ENCODE results near the gene WDR5.

The WDR5 gene

GRCh38 chr9:134150557-134151214 is 14.8 kb downstream of the WDR5 start:
- Histone ChIP-seq H3K4me1 (ENCODE audit: control insufficient read depth, insufficient read depth, low read length) (no peaks in the 10 kb centered on the region), H3K36me3 (ENCODE audit: control insufficient read depth, insufficient read depth, low read length) (peaks cover 94% of the 10 kb centered on the region), H3K9ac (ENCODE audit: low read depth, low read length) (no peak overlapping the region), H3K9me3 (ENCODE audit: control insufficient read depth, insufficient read depth, low read length) (no peaks in the 10 kb centered on the region), H3K27me3 (ENCODE audit: control insufficient read depth, insufficient read depth, low read length) (no peaks in the 10 kb centered on the region), H3K27ac (ENCODE audit: low read depth, low read length) (no peak overlapping the region), H3K4me3 (ENCODE audit: low read depth, low read length) (no peak overlapping the region)

DNA sequence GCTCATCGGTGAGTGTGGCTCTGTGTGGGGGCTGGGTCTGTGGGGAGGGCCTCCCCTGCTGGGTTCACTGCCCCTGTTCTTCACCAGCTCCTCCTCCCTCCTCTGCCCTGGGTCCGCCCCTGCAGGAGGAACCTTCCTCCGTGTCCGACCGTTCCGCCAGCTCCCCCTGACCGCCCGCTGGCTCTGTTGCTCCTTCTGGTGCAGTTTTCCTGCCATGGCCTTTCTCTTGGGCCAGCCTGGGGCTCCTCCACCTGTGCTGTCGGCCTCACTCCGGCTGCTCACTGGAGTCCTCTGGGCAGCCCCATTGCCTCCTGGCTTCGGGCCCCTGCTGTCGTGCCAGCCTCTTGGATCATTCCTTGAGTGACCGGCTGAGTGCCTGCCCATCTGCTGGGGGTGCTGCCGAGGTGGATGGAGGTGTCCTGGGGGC is 16.2 kb downstream of the WDR5 start:
- H3K27ac ChIP-seq (ENCODE audit: low read depth, low read length), result no peak overlapping the region
- H3K27me3 ChIP-seq (ENCODE audit: control insufficient read depth, insufficient read depth, low read length), result no peaks in the 10 kb centered on the region
- no peaks in the 10 kb centered on the region for H3K9me3 ChIP-seq (ENCODE audit: control insufficient read depth, insufficient read depth, low read length)
- no peaks in the 10 kb centered on the region for H3K4me1 ChIP-seq (ENCODE audit: control insufficient read depth, insufficient read depth, low read length)
- H3K9ac ChIP-seq (ENCODE audit: low read depth, low read length), result no peak overlapping the region
- H3K4me3 ChIP-seq (ENCODE audit: low read depth, low read length), result no peak overlapping the region
- peaks cover 98% of the 10 kb centered on the region for H3K36me3 ChIP-seq (ENCODE audit: control insufficient read depth, insufficient read depth, low read length)

GRCh38 chr9:134152488-134152887 is 16.6 kb downstream of the WDR5 start:
- Histone ChIP-seq H3K27ac (ENCODE audit: low read depth, low read length) (no peak overlapping the region), H3K4me3 (ENCODE audit: low read depth, low read length) (no peak overlapping the region), H3K4me1 (ENCODE audit: control insufficient read depth, insufficient read depth, low read length) (no peaks in the 10 kb centered on the region), H3K9me3 (ENCODE audit: control insufficient read depth, insufficient read depth, low read length) (no peaks in the 10 kb centered on the region), H3K9ac (ENCODE audit: low read depth, low read length) (no peak overlapping the region), H3K27me3 (ENCODE audit: control insufficient read depth, insufficient read depth, low read length) (no peaks in the 10 kb centered on the region), H3K36me3 (ENCODE audit: control insufficient read depth, insufficient read depth, low read length) (peaks cover 98% of the 10 kb centered on the region)

GRCh38 chr9:134153450-134153849 is 17.6 kb downstream of the WDR5 start:
- Histone ChIP-seq H3K9me3 (ENCODE audit: control insufficient read depth, insufficient read depth, low read length) (no peaks in the 10 kb centered on the region), H3K4me1 (ENCODE audit: control insufficient read depth, insufficient read depth, low read length) (no peaks in the 10 kb centered on the region), H3K36me3 (ENCODE audit: control insufficient read depth, insufficient read depth, low read length) (peaks cover 100% of the 10 kb centered on the region), H3K9ac (ENCODE audit: low read depth, low read length) (no peak overlapping the region), H3K4me3 (ENCODE audit: low read depth, low read length) (no peak overlapping the region), H3K27me3 (ENCODE audit: control insufficient read depth, insufficient read depth, low read length) (no peaks in the 10 kb centered on the region), H3K27ac (ENCODE audit: low read depth, low read length) (no peak overlapping the region)

GRCh38 chr9:134154262-134154701 is 18.4 kb downstream of the WDR5 start:
- H3K4me3 ChIP-seq (ENCODE audit: low read depth, low read length), result no peak overlapping the region
- H3K9me3 ChIP-seq (ENCODE audit: control insufficient read depth, insufficient read depth, low read length), result no peaks in the 10 kb centered on the region
- H3K27me3 ChIP-seq (ENCODE audit: control insufficient read depth, insufficient read depth, low read length), result no peaks in the 10 kb centered on the region
- no peak overlapping the region for H3K9ac ChIP-seq (ENCODE audit: low read depth, low read length)
- H3K36me3 ChIP-seq (ENCODE audit: control insufficient read depth, insufficient read depth, low read length), result peaks cover 99% of the 10 kb centered on the region
- H3K4me1 ChIP-seq (ENCODE audit: control insufficient read depth, insufficient read depth, low read length), result no peaks in the 10 kb centered on the region
- H3K27ac ChIP-seq (ENCODE audit: low read depth, low read length), result no peak overlapping the region

DNA sequence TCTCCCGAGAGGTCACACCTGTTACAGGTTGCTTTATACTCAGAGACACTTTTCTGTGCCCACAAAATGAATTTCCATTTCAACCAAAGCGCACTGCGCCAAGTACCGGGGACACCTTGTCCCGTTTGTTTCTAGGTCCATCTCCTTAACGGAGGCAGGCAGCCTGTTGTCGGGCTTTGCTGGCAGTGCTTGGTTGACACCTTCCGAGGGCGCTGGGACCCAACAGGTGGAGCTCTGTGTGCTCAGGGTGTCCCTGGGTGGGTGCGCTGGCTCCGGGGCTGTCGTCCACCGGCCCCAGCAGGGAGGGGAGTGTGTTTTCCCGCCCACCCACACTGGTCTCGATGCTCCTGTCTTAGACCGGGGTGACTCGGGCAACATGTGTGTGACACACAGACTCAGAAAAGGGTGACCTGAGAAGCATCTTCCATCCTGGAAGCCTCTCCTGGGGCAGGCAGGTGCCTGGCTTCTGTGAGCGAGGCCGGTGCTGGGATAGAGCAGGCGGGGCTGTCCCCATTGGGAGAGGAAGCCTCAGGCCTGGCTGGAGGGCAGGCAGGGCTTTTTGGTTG is 20.0 kb downstream of the WDR5 start:
- H3K9ac ChIP-seq (ENCODE audit: low read depth, low read length), result no peak overlapping the region
- no peak overlapping the region for H3K4me3 ChIP-seq (ENCODE audit: low read depth, low read length)
- H3K4me1 ChIP-seq (ENCODE audit: control insufficient read depth, insufficient read depth, low read length), result no peaks in the 10 kb centered on the region
- H3K36me3 ChIP-seq (ENCODE audit: control insufficient read depth, insufficient read depth, low read length), result peaks cover 84% of the 10 kb centered on the region
- no peaks in the 10 kb centered on the region for H3K27me3 ChIP-seq (ENCODE audit: control insufficient read depth, insufficient read depth, low read length)
- H3K27ac ChIP-seq (ENCODE audit: low read depth, low read length), result no peak overlapping the region
- H3K9me3 ChIP-seq (ENCODE audit: control insufficient read depth, insufficient read depth, low read length), result no peaks in the 10 kb centered on the region

DNA sequence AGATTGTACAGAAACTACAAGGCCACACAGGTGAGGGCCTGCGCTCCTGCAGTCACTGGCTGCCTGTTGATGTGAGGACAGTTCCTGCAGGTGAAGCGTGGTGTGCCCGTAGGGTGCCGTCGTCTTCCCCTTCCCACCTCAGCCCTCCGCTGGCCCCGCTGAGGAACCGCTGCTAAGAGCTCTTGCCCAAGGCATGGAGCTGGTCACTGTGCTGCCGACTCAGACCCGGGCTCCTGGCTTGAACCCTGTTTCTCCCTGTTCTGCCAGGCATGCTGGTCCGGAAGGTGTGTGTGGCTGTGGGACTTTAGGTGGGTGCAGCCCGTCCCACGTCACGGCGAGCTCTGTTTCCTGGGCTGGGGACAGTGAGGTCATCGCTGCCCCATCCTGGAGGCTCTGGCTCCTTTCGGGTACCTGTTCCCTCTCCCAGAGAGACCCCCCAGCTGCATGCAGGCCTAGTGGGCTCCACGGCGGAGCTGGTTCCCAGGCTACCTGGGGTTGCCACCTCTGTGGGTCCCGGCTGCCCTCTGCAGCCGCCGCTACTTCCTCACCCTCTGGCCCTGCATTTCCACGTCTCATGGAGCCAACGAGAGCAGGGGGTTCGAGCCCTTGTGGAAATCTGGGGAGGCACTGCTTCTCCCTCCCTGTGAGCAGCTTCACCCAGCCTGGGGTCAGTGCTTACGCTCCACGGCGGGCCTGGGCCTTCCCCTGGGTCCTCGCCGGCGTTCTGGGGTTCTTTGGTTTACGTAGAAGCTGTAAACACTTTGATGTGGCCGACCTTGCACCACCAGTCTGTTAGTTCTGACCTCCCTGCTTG is 20.9 kb downstream of the WDR5 start:
- Histone ChIP-seq H3K4me1 (ENCODE audit: control insufficient read depth, insufficient read depth, low read length) (no peaks in the 10 kb centered on the region), H3K36me3 (ENCODE audit: control insufficient read depth, insufficient read depth, low read length) (peaks cover 77% of the 10 kb centered on the region), H3K9me3 (ENCODE audit: control insufficient read depth, insufficient read depth, low read length) (no peaks in the 10 kb centered on the region), H3K27ac (ENCODE audit: low read depth, low read length) (no peak overlapping the region), H3K27me3 (ENCODE audit: control insufficient read depth, insufficient read depth, low read length) (no peaks in the 10 kb centered on the region), H3K4me3 (ENCODE audit: low read depth, low read length) (no peak overlapping the region), H3K9ac (ENCODE audit: low read depth, low read length) (no peak overlapping the region)

GRCh38 chr9:134157378-134157885 is 21.6 kb downstream of the WDR5 start:
- no peak overlapping the region for H3K4me3 ChIP-seq (ENCODE audit: low read depth, low read length)
- no peaks in the 10 kb centered on the region for H3K9me3 ChIP-seq (ENCODE audit: control insufficient read depth, insufficient read depth, low read length)
- no peak overlapping the region for H3K27ac ChIP-seq (ENCODE audit: low read depth, low read length)
- H3K27me3 ChIP-seq (ENCODE audit: control insufficient read depth, insufficient read depth, low read length), result 0 out of 2 replicates have a peak, but pooled peaks cover under 1% of the 10 kb centered on the region
- no peaks in the 10 kb centered on the region for H3K4me1 ChIP-seq (ENCODE audit: control insufficient read depth, insufficient read depth, low read length)
- peaks cover 70% of the 10 kb centered on the region for H3K36me3 ChIP-seq (ENCODE audit: control insufficient read depth, insufficient read depth, low read length)
- H3K9ac ChIP-seq (ENCODE audit: low read depth, low read length), result no peak overlapping the region

GRCh38 chr9:134158242-134158641 is 22.4 kb downstream of the WDR5 start:
- Histone ChIP-seq H3K27ac (ENCODE audit: low read depth, low read length) (no peak overlapping the region), H3K9ac (ENCODE audit: low read depth, low read length) (no peak overlapping the region), H3K27me3 (ENCODE audit: control insufficient read depth, insufficient read depth, low read length) (0 out of 2 replicates have a peak, but pooled peaks cover 5% of the 10 kb centered on the region), H3K9me3 (ENCODE audit: control insufficient read depth, insufficient read depth, low read length) (no peaks in the 10 kb centered on the region), H3K4me1 (ENCODE audit: control insufficient read depth, insufficient read depth, low read length) (no peaks in the 10 kb centered on the region), H3K4me3 (ENCODE audit: low read depth, low read length) (no peak overlapping the region), H3K36me3 (ENCODE audit: control insufficient read depth, insufficient read depth, low read length) (peaks cover 62% of the 10 kb centered on the region)

GRCh38 chr9:134158753-134159392 is 23.0 kb downstream of the WDR5 start:
- Histone ChIP-seq H3K27ac (ENCODE audit: low read depth, low read length) (no peak overlapping the region), H3K36me3 (ENCODE audit: control insufficient read depth, insufficient read depth, low read length) (peaks cover 56% of the 10 kb centered on the region), H3K9me3 (ENCODE audit: control insufficient read depth, insufficient read depth, low read length) (no peaks in the 10 kb centered on the region), H3K27me3 (ENCODE audit: control insufficient read depth, insufficient read depth, low read length) (0 out of 2 replicates have a peak, but pooled peaks cover 5% of the 10 kb centered on the region), H3K4me3 (ENCODE audit: low read depth, low read length) (no peak overlapping the region), H3K4me1 (ENCODE audit: control insufficient read depth, insufficient read depth, low read length) (no peaks in the 10 kb centered on the region), H3K9ac (ENCODE audit: low read depth, low read length) (no peak overlapping the region)
